ENCODE data around the gene ARHGEF11.

DNA sequence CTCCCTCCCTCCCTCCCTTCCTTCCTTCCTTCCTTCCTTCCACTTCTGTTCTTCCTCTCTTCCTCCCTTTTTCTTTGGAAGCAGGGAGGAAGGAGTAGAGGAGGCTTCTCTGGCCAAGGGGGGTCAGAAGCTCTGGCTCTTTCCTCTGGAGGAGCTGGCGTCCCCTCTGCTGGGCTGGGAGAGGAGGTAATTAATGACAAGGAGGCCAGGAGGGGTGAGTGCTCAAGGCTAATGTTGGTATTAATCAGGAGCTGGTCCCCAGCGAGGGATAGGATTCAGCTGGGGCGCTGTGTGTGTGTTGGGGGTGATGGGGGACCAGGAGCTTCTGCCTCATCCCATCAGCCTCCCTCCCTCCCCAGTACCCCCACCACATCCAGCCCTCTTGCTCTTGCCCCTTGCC lies 158.2 kb downstream of the ARHGEF11 start:
- TF ChIP-seq CTCF (IDR thresholded peaks at IDR 0.05; ENCODE audit: low read depth, low read length) (no peak), POLR2A (IDR thresholded peaks at IDR 0.05; ENCODE audit: extremely low read depth, insufficient read length) (no peak), MAX (IDR thresholded peaks at IDR 0.05; ENCODE audit: low read depth, low read length) (no peak), MYC (IDR thresholded peaks at IDR 0.05; ENCODE audit: low read depth, low read length) (no peak)

Measured in NB4 (cell line).